ENCODE data around the gene PRRG2. TPM values are rescaled to one million over a fixed set of nuclear protein-coding genes. Genes with fewer than 3 reads are reported as not detected.

PRRG2 gene
- total and polyA plus RNA-seq, 10 of the 15 experiments (the other 5 are each of a cell fraction or from before 2014, with no cell fraction given) = 0.09 to 2.1 (median 0.86) TPM

DNA sequence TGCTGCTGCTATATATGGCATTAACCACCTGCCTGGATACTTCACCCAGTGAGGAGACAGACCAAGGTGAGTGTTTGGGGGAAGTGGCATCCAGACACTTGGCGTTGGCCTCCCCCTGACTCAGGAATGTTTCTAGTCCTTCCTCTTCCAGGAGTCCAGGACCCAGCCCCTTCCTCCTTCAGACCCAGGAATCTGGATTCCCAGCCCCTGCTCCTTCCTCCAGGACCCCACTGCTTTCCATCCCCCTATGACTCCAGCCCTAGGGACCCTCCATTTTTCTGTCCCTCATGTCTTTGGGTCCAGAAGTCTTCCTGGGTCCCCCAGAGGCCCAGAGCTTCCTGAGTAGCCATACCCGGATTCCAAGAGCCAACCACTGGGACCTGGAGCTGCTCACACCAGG is 2.1 kb downstream of the PRRG2 start:
- no peaks in the 10 kb centered on the region for H3K36me3 ChIP-seq (ENCODE audit: control insufficient read depth in 2 of 2, insufficient read depth in 2 of 2, low read length in 1 of 2)
- no peak overlapping the region for H3K4me2 ChIP-seq (ENCODE audit: control insufficient read depth, insufficient read depth)
- peaks cover 15% of the 10 kb centered on the region for H3K79me2 ChIP-seq (ENCODE audit: control insufficient read depth, insufficient read depth, low read length)
- H3K4me1 ChIP-seq (ENCODE audit: control insufficient read depth, insufficient read depth, low read length) = peaks cover 7% of the 10 kb centered on the region; the same call in 1 of the 2 replicates
- no peak overlapping the region for H3K9ac ChIP-seq (ENCODE audit: control insufficient read depth, insufficient read depth, low read length)
- TF ChIP-seq ATF3 (IDR thresholded peaks at IDR 0.05; ENCODE audit: borderline replicate concordance, extremely low read depth, low read depth, low read length) (no peak), RELA (IDR thresholded peaks at IDR 0.05; ENCODE audit: borderline replicate concordance, partially characterized antibody) (no peak), RFX5 (IDR thresholded peaks at IDR 0.05; ENCODE audit: low read depth, low read length) (no peak), FOXK2 (IDR thresholded peaks at IDR 0.05) (no peak), EZH2 (IDR thresholded peaks at IDR 0.05; ENCODE audit: borderline replicate concordance, control insufficient read depth, low read depth, low read length) (no peak), SIX5 (IDR thresholded peaks at IDR 0.05; ENCODE audit: low read depth, low read length, severe bottlenecking) (no peak), ZNF384 (IDR thresholded peaks at IDR 0.05; ENCODE audit: borderline replicate concordance, low read depth, low read length) (no peak), POLR2AphosphoS2 (IDR thresholded peaks at IDR 0.05; ENCODE audit: low read depth, low read length) (no peak), LARP7 (IDR thresholded peaks at IDR 0.05) (no peak), HCFC1 (IDR thresholded peaks at IDR 0.05; ENCODE audit: low read length) (no peak), MXI1 (IDR thresholded peaks at IDR 0.05; ENCODE audit: low read depth, low read length) (no peak), MTA3 (IDR thresholded peaks at IDR 0.05; ENCODE audit: borderline replicate concordance, low read length) (no peak), ZBTB40 (IDR thresholded peaks at IDR 0.05; ENCODE audit: borderline replicate concordance) (no peak), RUNX3 (IDR thresholded peaks at IDR 0.05; ENCODE audit: low read length) (no peak), RELB (IDR thresholded peaks at IDR 0.05; ENCODE audit: low read depth) (no peak), FOS (IDR thresholded peaks at IDR 0.05; ENCODE audit: borderline replicate concordance, extremely low read depth, insufficient read length) (no peak)
- no peaks in the 10 kb centered on the region for H4K20me1 ChIP-seq (ENCODE audit: control insufficient read depth, insufficient read depth)
- WGBS (ENCODE audit: insufficient coverage, insufficient replicate concordance, low lambda C conversion rate, missing lambda C conversion rate) = 0% methylated on average over 2 of the region's 2 CpGs
- H3K4me3 ChIP-seq = no peak overlapping the region
- no peaks in the 10 kb centered on the region for H3K9me3 ChIP-seq (replicated peaks; ENCODE audit: control insufficient read depth, insufficient read depth, low read length)
- no peaks in the 10 kb centered on the region for H3K27me3 ChIP-seq (replicated peaks in 1 of 2; ENCODE audit: control insufficient read depth in 2 of 2, insufficient read depth in 2 of 2, low read length in 1 of 2)
- ATAC-seq (no peak), FAIRE-seq (no peak), DNase-seq (ENCODE audit: low read depth, low spot score) (no peak)
- no peak overlapping the region for H2AFZ ChIP-seq (ENCODE audit: control insufficient read depth, low read depth, low read length)
- intact Hi-C loops (cut with micrococcal nuclease; ENCODE audit: unreplicated experiment) = no loop called here
- no TSS peak for BruUV-seq (replicated peaks)
- in situ Hi-C loops (cut with MboI) = no loop called here
- ChIA-PET CTCF (interaction anchor here (1.1 kb wide), 2 partner anchors 57 to 92 kb away, joined by 4 to 5 read pairs; partner anchors contain the start of gene RRAS), POLR2A (interaction anchor here (0.6 to 0.8 kb wide), 2 partner anchors 93 to 802 kb away, joined by 3 to 4 read pairs; partner anchors contain the start of gene PRMT1), RAD21 (ENCODE audit: unreplicated experiment) (no interaction called here), SMC1A (ENCODE audit: uncharacterized antibody, unreplicated experiment) (interaction anchor here (1.1 kb wide), 1 partner anchor 10 kb away, joined by 3 read pairs; no protein-coding TSS in a partner anchor)
- no peak overlapping the region for H3K27ac ChIP-seq (ENCODE audit: control insufficient read depth, insufficient read depth)
